Trophoblast cell (in vitro differentiated cells and primary cell): ENCODE results near the gene PRLR.
A peak's percentile ranks its signal among the peaks of the same experiment; 100 is the strongest.

Source experiments
- DNase-seq, 2 donors: peaks; one replicate each; pipeline ENCODE4 v3.0.0-alpha.2; 2016
- H2AFZ ChIP-seq: 2 replicates; pipeline ENCODE4 v1.6.1; 2013; ENCODE audit warnings: low read length, moderate library complexity, mild to moderate bottlenecking; ENCODE audit not compliant: insufficient read depth, poor library complexity
- H2AK5ac ChIP-seq: 2 replicates; pipeline ENCODE4 v1.6.1; 2013; ENCODE audit warnings: mild to moderate bottlenecking, low read length
- H2BK120ac ChIP-seq: 2 replicates; pipeline ENCODE4 v1.6.1; 2013; ENCODE audit warnings: low read length, mild to moderate bottlenecking, moderate library complexity; ENCODE audit not compliant: insufficient read depth, poor library complexity
- H2BK12ac ChIP-seq: 2 replicates; pipeline ENCODE4 v1.6.1; 2013; ENCODE audit warnings: mild to moderate bottlenecking, low read length, moderate library complexity
- H2BK5ac ChIP-seq: 2 replicates; pipeline ENCODE4 v1.6.1; 2013; ENCODE audit warnings: low read length, low read depth, moderate library complexity, mild to moderate bottlenecking; ENCODE audit not compliant: poor library complexity
- H3K14ac ChIP-seq: 2 replicates; pipeline ENCODE4 v1.6.1; 2013; ENCODE audit warnings: mild to moderate bottlenecking, low read length
- H3K18ac ChIP-seq: 2 replicates; pipeline ENCODE4 v1.6.1; 2013; ENCODE audit warnings: mild to moderate bottlenecking, low read length
- H3K23ac ChIP-seq: 2 replicates; pipeline ENCODE4 v1.6.1; 2013; ENCODE audit warnings: low read length
- H3K27ac ChIP-seq: 2 replicates; pipeline ENCODE4 v1.5.1; 2013; ENCODE audit warnings: low read depth, mild to moderate bottlenecking, inconsistent platforms, low read length, moderate library complexity
- H3K27me3 ChIP-seq: 2 replicates; pipeline ENCODE4 v1.6.1; 2013; ENCODE audit warnings: inconsistent platforms, mild to moderate bottlenecking, low read length, moderate library complexity; ENCODE audit not compliant: insufficient read depth
- H3K36me3 ChIP-seq, 2 experiments: 1 replicate in 1 of 2; 2 replicates in 1 of 2; pipeline ENCODE4 v1.6.1; 2013; ENCODE audit warnings: low read length in 2 of 2, mild to moderate bottlenecking in 2 of 2, moderate library complexity in 1 of 2; ENCODE audit not compliant: insufficient read depth in 2 of 2, control insufficient read depth in 1 of 2
- H3K4ac ChIP-seq: 2 replicates; pipeline ENCODE4 v1.6.1; 2013; ENCODE audit warnings: low read depth, mild to moderate bottlenecking, low read length, moderate library complexity
- H3K4me1 ChIP-seq, 2 experiments: 1 replicate in 1 of 2; 2 replicates in 1 of 2; pipeline ENCODE4 v1.6.1; 2013; ENCODE audit warnings: low read length in 2 of 2, mild to moderate bottlenecking in 2 of 2, moderate library complexity in 1 of 2; ENCODE audit not compliant: insufficient read depth in 2 of 2, control insufficient read depth in 1 of 2
- H3K4me2 ChIP-seq: 2 replicates; pipeline ENCODE4 v1.6.1; 2013; ENCODE audit warnings: inconsistent platforms, mild to moderate bottlenecking, low read length, moderate library complexity
- H3K4me3 ChIP-seq: 2 replicates; pipeline ENCODE4 v1.5.1; 2013; ENCODE audit warnings: mild to moderate bottlenecking, low read depth, low read length, inconsistent platforms
- H3K79me1 ChIP-seq: one replicate; pipeline ENCODE4 v1.6.1; 2013; ENCODE audit warnings: low read length
- H3K79me2 ChIP-seq: 2 replicates; pipeline ENCODE4 v1.6.1; 2013; ENCODE audit warnings: low read length, mild to moderate bottlenecking; ENCODE audit not compliant: control insufficient read depth, insufficient read depth, poor library complexity
- H3K9ac ChIP-seq: 2 replicates; pipeline ENCODE4 v1.6.1; 2013; ENCODE audit warnings: mild to moderate bottlenecking, low read length
- H3K9me3 ChIP-seq: 2 replicates; pipeline ENCODE4 v1.6.1; 2013; ENCODE audit warnings: low read depth, mild to moderate bottlenecking, control low read depth, inconsistent platforms, low read length; ENCODE audit not compliant: insufficient read depth
- H4K12ac ChIP-seq: 2 replicates; pipeline ENCODE4 v1.6.1; 2013; ENCODE audit warnings: low read depth, mild to moderate bottlenecking, low read length, moderate library complexity
- H4K8ac ChIP-seq: 2 replicates; pipeline ENCODE4 v1.6.1; 2013; ENCODE audit warnings: low read depth, mild to moderate bottlenecking, low read length, moderate library complexity
- H4K91ac ChIP-seq: one replicate; pipeline ENCODE4 v1.6.1; 2013; ENCODE audit warnings: low read depth, mild to moderate bottlenecking, low read length, moderate library complexity
- WGBS: extraction: QIAGEN DNeasy Blood & Tissue Kit; methylation state at CpG from one replicate; pipeline ENCODE4 v1.1.7; 2013; ENCODE audit warnings: missing lambda C conversion rate; ENCODE audit not compliant: insufficient read length, insufficient coverage; ENCODE audit errors: extremely low coverage; 5-methylcytosine and 5-hydroxymethylcytosine counted together

PRLR gene

DNA sequence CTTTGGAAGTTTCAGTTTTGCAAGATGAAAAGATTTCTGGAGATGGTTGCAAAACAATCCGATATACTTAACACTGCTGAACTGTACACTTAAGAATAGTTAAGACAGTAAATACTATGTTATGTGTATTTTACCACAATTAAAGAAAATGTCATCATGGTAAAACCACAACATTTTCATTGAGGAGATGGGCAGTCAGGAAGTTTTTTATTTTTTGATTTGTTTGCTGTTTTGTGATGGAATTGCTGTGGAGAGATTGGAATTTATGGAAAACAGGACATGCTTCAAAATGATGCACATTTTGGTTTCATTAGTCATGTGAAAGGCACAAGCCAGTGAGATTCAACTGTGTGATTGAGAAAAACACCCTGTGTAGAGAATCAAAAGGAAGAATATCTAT, 92.1 kb downstream of the PRLR start:
- Histone ChIP-seq H3K23ac (no peak overlapping the region), H3K79me2 (no peaks in the 10 kb centered on the region), H3K4me3 (no peak overlapping the region), H3K4ac (no peak overlapping the region), H2BK12ac (no peak overlapping the region), H3K18ac (no peak overlapping the region), H3K9me3 (no peaks in the 10 kb centered on the region), H4K12ac (no peak overlapping the region), H3K4me2 (no peak overlapping the region), H2BK120ac (no peak overlapping the region), H3K4me1 (peaks cover 10 to 14% of the 10 kb centered on the region in 2 experiments), H3K27me3 (no peaks in the 10 kb centered on the region), H3K27ac (no peak overlapping the region), H3K79me1 (peaks cover 4% of the 10 kb centered on the region), H4K91ac (no peak overlapping the region), H2AFZ (no peak overlapping the region), H3K36me3 (no peaks in the 10 kb centered on the region), H3K14ac (no peak overlapping the region), H2BK5ac (no peak overlapping the region), H4K8ac (no peak overlapping the region), H2AK5ac (no peak overlapping the region), H3K9ac (no peak overlapping the region)
- no CpG with 5 or more reads among the region's 1 CpG for WGBS
- peak in 1 of 2 donors; percentile 69 for DNase-seq

DNA sequence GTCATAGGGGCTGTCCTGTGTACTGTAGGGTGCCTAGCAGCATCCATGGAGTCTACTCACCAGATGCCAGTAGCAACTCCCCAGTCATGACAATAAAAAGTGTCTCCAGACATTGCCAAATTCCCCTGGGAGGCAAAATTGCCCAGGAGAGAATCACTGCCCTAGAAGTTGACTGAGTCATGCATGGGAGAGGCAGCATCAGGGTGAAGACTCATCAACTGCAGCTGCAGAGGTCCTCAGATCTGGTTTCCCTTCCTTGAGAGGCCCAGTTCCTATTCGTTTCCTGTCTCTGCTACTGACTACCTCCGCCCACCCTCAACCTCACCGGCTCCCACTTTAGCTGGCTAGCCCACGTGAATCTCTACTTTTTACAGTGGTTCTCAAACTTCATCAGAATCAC, 93.9 kb downstream of the PRLR start:
- Histone ChIP-seq H3K23ac (no peak overlapping the region), H3K14ac (no peak overlapping the region), H2BK120ac (no peak overlapping the region), H2BK12ac (peak overlapping the region; percentile 2), H4K8ac (no peak overlapping the region), H3K9me3 (no peaks in the 10 kb centered on the region), H4K91ac (no peak overlapping the region), H2BK5ac (no peak overlapping the region), H3K79me2 (no peaks in the 10 kb centered on the region), H3K4me3 (no peak overlapping the region), H3K4me2 (peak overlapping the region; percentile 28), H2AK5ac (no peak overlapping the region), H4K12ac (no peak overlapping the region), H3K79me1 (peaks cover 4% of the 10 kb centered on the region), H3K36me3 (no peaks in the 10 kb centered on the region), H3K4ac (no peak overlapping the region), H3K9ac (no peak overlapping the region), H3K18ac (no peak overlapping the region), H2AFZ (no peak overlapping the region), H3K27ac (no peak overlapping the region), H3K4me1 (peaks cover 10 to 14% of the 10 kb centered on the region in 2 experiments), H3K27me3 (no peaks in the 10 kb centered on the region)
- peak; percentile 96 to 98 for DNase-seq
- WGBS = no CpG with 5 or more reads among the region's 4 CpGs

DNA sequence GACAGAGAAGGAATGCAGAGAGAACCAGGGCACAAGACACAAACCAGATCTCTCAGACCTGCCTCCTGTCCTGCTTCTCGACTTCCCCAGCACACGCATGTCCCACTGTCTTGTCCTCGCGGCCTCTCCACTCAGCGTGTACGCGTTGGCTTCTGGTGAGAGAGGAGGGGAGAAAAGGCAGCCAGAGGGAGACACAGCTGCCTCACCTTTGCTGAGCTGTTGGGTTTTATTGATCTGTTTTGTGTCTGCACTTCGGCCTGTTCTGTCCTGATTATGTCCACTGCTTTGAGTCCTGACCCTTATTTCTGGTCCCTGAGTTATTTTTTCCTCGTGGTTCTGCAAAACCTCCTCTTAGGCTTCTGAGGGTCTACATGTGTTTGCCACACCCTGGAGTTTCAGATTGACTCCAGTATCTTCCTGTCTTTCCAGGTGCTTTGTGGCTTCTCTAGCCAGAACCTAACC, 95.0 kb downstream of the PRLR start:
- no peak for DNase-seq
- Histone ChIP-seq H2BK12ac (peak overlapping the region; percentile 90), H3K4me2 (no peak overlapping the region), H3K79me1 (peaks cover 4% of the 10 kb centered on the region), H3K27ac (peak overlapping the region; percentile 41), H3K79me2 (no peaks in the 10 kb centered on the region), H3K36me3 (no peaks in the 10 kb centered on the region), H3K9ac (no peak overlapping the region), H4K8ac (peak overlapping the region; percentile 57), H2BK120ac (peak overlapping the region; percentile 19), H4K12ac (no peak overlapping the region), H2BK5ac (peak overlapping the region; percentile 84), H3K4ac (peak overlapping the region; percentile 29), H3K23ac (no peak overlapping the region), H3K4me3 (no peak overlapping the region), H2AFZ (no peak overlapping the region), H4K91ac (peak overlapping the region; percentile 58), H3K4me1 (peaks cover 10 to 14% of the 10 kb centered on the region in 2 experiments), H2AK5ac (no peak overlapping the region), H3K18ac (no peak overlapping the region), H3K27me3 (no peaks in the 10 kb centered on the region), H3K9me3 (peaks cover 1% of the 10 kb centered on the region), H3K14ac (peak overlapping the region; percentile 42)
- no CpG with 5 or more reads among the region's 9 CpGs for WGBS

DNA sequence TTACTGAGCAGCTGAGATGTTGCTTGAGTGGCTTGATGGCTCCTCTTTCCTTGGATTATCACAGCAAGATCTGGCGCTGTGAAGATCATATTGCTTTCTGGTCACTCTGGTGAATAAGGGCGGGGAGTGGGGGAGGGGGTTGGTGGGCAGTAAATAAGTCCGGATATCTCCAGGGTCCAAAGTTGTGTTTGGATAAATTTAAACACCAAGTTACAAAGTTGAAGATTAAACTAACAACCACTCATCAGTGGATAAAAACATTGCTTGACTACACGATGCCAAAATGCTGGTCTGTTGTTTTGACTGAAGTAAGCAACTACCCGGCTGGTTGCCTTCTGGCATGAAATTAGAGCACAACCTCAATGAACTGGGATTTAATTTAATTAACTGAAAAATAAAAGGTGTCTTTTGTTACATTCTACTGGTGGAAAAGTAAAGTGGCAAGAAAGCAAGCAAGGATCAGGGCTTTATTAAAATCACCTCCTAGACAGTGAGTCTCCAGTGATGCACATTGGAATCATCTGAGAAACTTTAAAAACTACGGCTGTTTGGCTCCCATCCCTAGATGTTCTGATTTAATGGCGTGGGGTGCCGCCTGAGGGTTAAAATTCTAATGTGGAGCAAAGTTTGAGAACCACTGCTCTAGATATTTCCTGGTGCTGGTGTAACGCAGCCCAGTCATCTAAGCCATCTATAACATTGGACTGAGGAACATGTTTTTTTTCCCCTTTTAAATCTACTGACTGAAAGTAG, 95.8 kb downstream of the PRLR start:
- H3K18ac ChIP-seq = no peak overlapping the region
- no peak overlapping the region for H3K4me3 ChIP-seq
- H3K9ac ChIP-seq = no peak overlapping the region
- H3K27ac ChIP-seq = peak overlapping the region; percentile 53
- H3K27me3 ChIP-seq = no peaks in the 10 kb centered on the region
- no peak overlapping the region for H2BK5ac ChIP-seq
- H3K14ac ChIP-seq = no peak overlapping the region
- H3K9me3 ChIP-seq = peaks cover 1% of the 10 kb centered on the region
- no peak overlapping the region for H3K23ac ChIP-seq
- H3K36me3 ChIP-seq = no peaks in the 10 kb centered on the region
- H3K4me2 ChIP-seq = no peak overlapping the region
- H3K79me1 ChIP-seq = peaks cover 6% of the 10 kb centered on the region
- no peak overlapping the region for H4K91ac ChIP-seq
- H3K4me1 ChIP-seq = peaks cover 15 to 18% of the 10 kb centered on the region in 2 experiments
- H3K4ac ChIP-seq = no peak overlapping the region
- no peak overlapping the region for H2AK5ac ChIP-seq
- no peak for DNase-seq
- H2AFZ ChIP-seq = no peak overlapping the region
- WGBS = no CpG with 5 or more reads among the region's 9 CpGs
- H4K8ac ChIP-seq = no peak overlapping the region
- H3K79me2 ChIP-seq = no peaks in the 10 kb centered on the region
- no peak overlapping the region for H2BK120ac ChIP-seq
- no peak overlapping the region for H2BK12ac ChIP-seq
- no peak overlapping the region for H4K12ac ChIP-seq
